Measurements from ENCODE around the gene MESP1.

The MESP1 gene

DNA sequence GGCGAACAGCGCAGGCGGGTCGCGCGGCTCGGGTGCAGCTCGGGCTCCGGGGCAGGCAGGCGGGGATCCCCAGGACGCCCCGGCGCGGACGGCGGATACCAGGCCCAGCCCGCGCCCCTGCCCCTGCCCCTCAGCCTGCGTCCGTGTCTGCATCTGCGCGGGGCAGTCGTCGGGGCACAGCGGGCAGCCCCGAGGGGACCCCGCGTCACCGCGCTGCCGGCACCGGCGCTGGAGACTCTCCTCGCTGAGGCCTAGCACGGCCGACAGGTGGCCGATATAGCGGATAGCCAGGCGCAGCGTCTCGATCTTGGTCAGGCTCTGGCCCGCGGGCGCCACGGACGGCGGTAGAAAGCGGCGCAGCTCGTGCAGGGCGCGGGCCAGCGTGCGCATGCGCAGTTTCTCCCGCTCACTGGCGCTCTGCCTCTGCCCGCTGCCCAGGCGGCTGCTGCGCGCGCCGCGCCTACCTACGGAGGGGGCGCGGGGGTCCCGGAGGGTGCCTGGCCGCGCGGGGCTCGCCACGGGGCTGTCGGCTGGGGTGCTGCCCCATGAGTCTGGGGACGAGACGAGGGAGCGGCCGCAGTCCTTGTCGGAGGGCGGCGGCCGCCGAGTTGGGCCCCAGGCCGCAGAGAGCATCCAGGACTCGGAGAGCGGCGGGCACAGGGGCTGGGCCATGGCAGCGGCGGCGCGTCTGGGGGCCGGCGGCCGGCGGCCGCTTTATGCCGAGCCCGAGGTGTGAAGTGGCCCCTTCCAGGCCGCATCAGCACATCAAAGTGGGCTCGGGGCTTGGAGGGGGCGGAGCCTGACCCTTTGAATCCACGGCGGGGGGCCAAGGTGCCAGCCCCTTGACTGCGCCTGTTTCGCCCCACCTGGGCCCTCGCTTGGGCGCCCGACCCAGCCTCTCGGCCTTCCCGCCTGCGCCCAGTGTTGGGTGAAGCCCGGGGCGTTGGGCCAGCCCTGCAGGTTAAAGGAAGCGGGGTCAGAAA, at the start of gene MESP1:
TSS of gene MESP1 (minus strand) at position 690 of the 983 bp plus-strand sequence. CDS start at position 672, 18 bp downstream.
- peaks cover 16% of the 10 kb centered on the region for H3K4me1 ChIP-seq (ENCODE audit: control insufficient read depth, insufficient read depth, low read length)
- H3K27me3 ChIP-seq (ENCODE audit: control insufficient read depth in 1 of 2, insufficient read depth in 2 of 2, low read length in 2 of 2) = peaks cover 2 to 4% of the 10 kb centered on the region in 2 donors
- H3K9me3 ChIP-seq (ENCODE audit: control insufficient read depth in 2 of 2, low read length in 2 of 2) = no peaks in the 10 kb centered on the region
- peak within 1 kb of the TSS; percentile 62 to 67 for H3K9ac ChIP-seq (ENCODE audit: low read length in 2 of 2)
- no peaks in the 10 kb centered on the region for H3K36me3 ChIP-seq (ENCODE audit: control insufficient read depth in 2 of 2, insufficient read depth in 2 of 2, low read length in 2 of 2)
- H3K4me3 ChIP-seq (ENCODE audit: low read length in 2 of 2) = peak within 1 kb of the TSS; percentile 67 to 73
- no peak within 1 kb of the TSS for H3K27ac ChIP-seq (ENCODE audit: low read length)

GRCh38 chr15:89799918-89800498, 49.0 kb upstream of the MESP1 start:
- Histone ChIP-seq H3K36me3 (ENCODE audit: control insufficient read depth in 2 of 2, insufficient read depth in 2 of 2, low read length in 2 of 2) (no peaks in the 10 kb centered on the region), H3K4me3 (ENCODE audit: low read length in 2 of 2) (no peak overlapping the region)

DNA sequence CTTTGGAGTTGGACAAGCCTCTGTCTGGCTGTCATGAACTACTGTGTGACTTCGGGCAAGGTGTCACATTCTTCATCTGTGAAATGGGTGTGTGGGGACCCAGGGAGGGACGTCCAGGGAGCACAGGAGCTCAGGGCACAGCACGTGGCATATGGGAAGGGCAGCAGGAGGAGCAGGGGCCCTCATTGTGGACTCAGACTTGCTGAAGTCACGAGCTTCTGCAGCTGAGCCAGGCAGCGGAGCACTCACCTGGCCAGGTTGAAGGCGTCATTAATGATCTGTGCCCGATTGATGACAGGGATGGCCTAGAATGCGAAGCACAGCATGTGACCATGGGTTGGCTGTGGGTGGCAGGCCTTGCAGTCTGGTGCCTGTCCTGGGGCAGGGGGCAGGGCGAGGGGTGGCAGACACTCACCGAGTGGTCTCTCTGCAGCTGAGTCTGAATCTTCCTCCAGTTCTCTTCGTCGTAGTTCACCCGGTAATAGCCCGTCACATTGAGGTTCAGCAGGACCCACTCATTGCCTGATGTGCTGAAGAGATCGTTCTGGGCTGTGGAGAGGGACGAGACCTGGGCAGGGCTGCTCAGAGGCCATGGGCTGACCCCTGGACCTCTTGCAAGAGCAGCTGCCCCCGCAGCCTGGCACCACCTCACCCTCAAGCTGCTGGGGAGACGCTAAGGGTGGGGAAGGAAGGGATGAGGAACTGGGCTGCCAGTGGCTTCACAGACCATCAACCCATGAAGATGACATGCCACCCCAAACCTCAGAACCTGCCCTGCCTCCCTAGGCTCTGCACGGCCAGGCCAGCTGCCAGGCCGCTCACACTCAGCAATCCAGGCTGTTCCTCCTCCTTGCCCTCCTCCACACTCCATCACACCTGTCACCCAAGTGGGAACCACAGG, 48.2 kb upstream of the MESP1 start:
- Histone ChIP-seq H3K4me1 (ENCODE audit: control insufficient read depth, insufficient read depth, low read length) (no peaks in the 10 kb centered on the region), H3K27me3 (ENCODE audit: control insufficient read depth in 1 of 2, insufficient read depth in 2 of 2, low read length in 2 of 2) (peaks cover 0 to 3% of the 10 kb centered on the region in 2 donors), H3K9me3 (ENCODE audit: control insufficient read depth in 2 of 2, low read length in 2 of 2) (peaks cover 0 to 6% of the 10 kb centered on the region in 2 donors), H3K36me3 (ENCODE audit: control insufficient read depth in 2 of 2, insufficient read depth in 2 of 2, low read length in 2 of 2) (no peaks in the 10 kb centered on the region), H3K9ac (ENCODE audit: low read length in 2 of 2) (no peak overlapping the region), H3K4me3 (ENCODE audit: low read length in 2 of 2) (no peak overlapping the region), H3K27ac (ENCODE audit: low read length) (no peak overlapping the region)

More at GRCh38 chr15:89799918-89800498, 49.0 kb upstream of the MESP1 start:
- H3K27me3 ChIP-seq (ENCODE audit: control insufficient read depth in 1 of 2, insufficient read depth in 2 of 2, low read length in 2 of 2) = peaks cover 0 to 3% of the 10 kb centered on the region in 2 donors
- H3K9ac ChIP-seq (ENCODE audit: low read length in 2 of 2) = no peak overlapping the region
- H3K27ac ChIP-seq (ENCODE audit: low read length) = no peak overlapping the region
- no peaks in the 10 kb centered on the region for H3K4me1 ChIP-seq (ENCODE audit: control insufficient read depth, insufficient read depth, low read length)
- peaks cover 0 to 6% of the 10 kb centered on the region in 2 donors for H3K9me3 ChIP-seq (ENCODE audit: control insufficient read depth in 2 of 2, low read length in 2 of 2)

GRCh38 chr15:89797678-89798201, 46.7 kb upstream of the MESP1 start:
- Histone ChIP-seq H3K36me3 (ENCODE audit: control insufficient read depth in 2 of 2, insufficient read depth in 2 of 2, low read length in 2 of 2) (no peaks in the 10 kb centered on the region), H3K9me3 (ENCODE audit: control insufficient read depth in 2 of 2, low read length in 2 of 2) (peaks cover 0 to 6% of the 10 kb centered on the region in 2 donors), H3K27ac (ENCODE audit: low read length) (no peak overlapping the region), H3K9ac (ENCODE audit: low read length in 2 of 2) (no peak overlapping the region), H3K4me1 (ENCODE audit: control insufficient read depth, insufficient read depth, low read length) (no peaks in the 10 kb centered on the region), H3K4me3 (ENCODE audit: low read length in 2 of 2) (no peak overlapping the region), H3K27me3 (ENCODE audit: control insufficient read depth in 1 of 2, insufficient read depth in 2 of 2, low read length in 2 of 2) (peaks cover 0 to 3% of the 10 kb centered on the region in 2 donors)

- no peak overlapping the region for H3K9ac ChIP-seq (ENCODE audit: low read length in 2 of 2)
- H3K27me3 ChIP-seq (ENCODE audit: control insufficient read depth in 1 of 2, insufficient read depth in 2 of 2, low read length in 2 of 2) = peaks cover 0 to 3% of the 10 kb centered on the region in 2 donors
- peaks cover 0 to 6% of the 10 kb centered on the region in 2 donors for H3K9me3 ChIP-seq (ENCODE audit: control insufficient read depth in 2 of 2, low read length in 2 of 2)
- H3K4me1 ChIP-seq (ENCODE audit: control insufficient read depth, insufficient read depth, low read length) = no peaks in the 10 kb centered on the region
- no peak overlapping the region for H3K27ac ChIP-seq (ENCODE audit: low read length)
- H3K4me3 ChIP-seq (ENCODE audit: low read length in 2 of 2) = no peak overlapping the region
- H3K36me3 ChIP-seq (ENCODE audit: control insufficient read depth in 2 of 2, insufficient read depth in 2 of 2, low read length in 2 of 2) = no peaks in the 10 kb centered on the region
Measured at GRCh38 chr15:89795996-89796395, 44.9 kb upstream of the MESP1 start.

DNA sequence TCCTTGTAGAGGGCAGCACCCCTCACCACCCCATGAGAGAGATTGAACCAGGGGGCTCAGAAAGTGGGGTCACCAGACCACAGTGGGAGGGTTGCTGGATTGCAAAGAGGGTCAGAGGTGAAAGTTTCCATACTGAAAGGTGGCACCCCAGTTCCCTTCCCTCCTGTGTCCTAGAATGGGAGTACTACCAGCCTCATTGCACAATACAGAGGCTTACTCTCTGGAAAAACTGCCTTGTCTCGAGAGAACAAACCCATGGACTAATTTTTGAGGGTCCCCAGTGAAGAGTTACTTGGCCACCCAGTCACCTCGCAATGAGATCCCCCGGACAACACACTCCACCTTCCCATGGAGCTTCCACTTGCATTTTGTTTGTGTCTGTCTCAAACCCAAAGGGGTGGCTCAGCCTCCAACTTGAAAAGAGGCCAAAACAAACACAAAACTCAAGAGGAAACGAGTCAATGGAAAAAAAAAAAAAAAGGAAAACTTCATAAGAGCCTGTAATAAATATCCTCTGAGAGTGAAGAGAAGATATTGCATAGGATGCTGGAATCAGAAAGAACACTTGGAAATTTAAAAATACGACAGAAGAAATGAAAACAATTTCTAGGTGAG, 43.7 kb upstream of the MESP1 start:
- no peak overlapping the region for H3K9ac ChIP-seq (ENCODE audit: low read length in 2 of 2)
- H3K4me1 ChIP-seq (ENCODE audit: control insufficient read depth, insufficient read depth, low read length) = no peaks in the 10 kb centered on the region
- H3K27me3 ChIP-seq (ENCODE audit: control insufficient read depth in 1 of 2, insufficient read depth in 2 of 2, low read length in 2 of 2) = peaks cover 0 to 2% of the 10 kb centered on the region in 2 donors
- no peaks in the 10 kb centered on the region for H3K36me3 ChIP-seq (ENCODE audit: control insufficient read depth in 2 of 2, insufficient read depth in 2 of 2, low read length in 2 of 2)
- no peak overlapping the region for H3K4me3 ChIP-seq (ENCODE audit: low read length in 2 of 2)
- H3K27ac ChIP-seq (ENCODE audit: low read length) = no peak overlapping the region
- H3K9me3 ChIP-seq (ENCODE audit: control insufficient read depth in 2 of 2, low read length in 2 of 2) = peaks cover 0 to 6% of the 10 kb centered on the region in 2 donors

DNA sequence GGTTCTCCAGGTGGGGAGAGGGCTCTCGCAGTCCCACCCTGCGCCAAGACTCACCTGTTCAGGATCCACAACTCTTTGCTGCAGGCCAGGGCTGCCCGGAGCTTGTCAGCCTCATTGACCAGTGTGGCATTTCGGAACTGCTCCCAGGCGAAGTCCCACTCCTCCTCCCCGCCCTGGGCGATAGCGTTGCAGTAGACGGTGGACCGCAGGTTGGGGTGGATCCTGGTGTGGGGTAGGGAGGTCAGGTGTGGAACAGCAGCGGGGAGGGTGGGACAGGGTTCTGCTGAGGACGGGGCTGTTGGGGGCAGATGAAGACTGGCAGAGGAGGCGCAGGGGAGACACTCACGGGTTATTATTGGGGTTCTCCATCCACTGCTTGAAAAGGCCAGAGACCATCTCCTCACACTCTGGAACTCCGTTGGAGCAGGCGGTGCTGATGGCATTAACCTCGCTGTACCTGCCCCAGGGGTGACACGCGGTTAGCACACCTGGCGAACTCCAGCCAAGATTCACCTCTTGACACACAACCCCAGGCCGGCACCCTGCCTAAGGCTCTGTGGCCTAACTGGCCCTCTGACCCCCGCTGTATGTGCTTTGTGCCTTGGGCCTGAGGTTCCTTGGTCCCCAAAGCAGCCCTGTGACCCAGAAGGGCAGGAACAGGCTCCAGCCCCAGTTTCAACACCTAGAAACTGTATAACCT, 41.2 kb upstream of the MESP1 start:
- Histone ChIP-seq H3K4me1 (ENCODE audit: control insufficient read depth, insufficient read depth, low read length) (no peaks in the 10 kb centered on the region), H3K9me3 (ENCODE audit: control insufficient read depth in 2 of 2, low read length in 2 of 2) (peaks cover 8 to 9% of the 10 kb centered on the region in 2 donors), H3K27ac (ENCODE audit: low read length) (no peak overlapping the region), H3K27me3 (ENCODE audit: control insufficient read depth in 1 of 2, insufficient read depth in 2 of 2, low read length in 2 of 2) (no peaks in the 10 kb centered on the region), H3K9ac (ENCODE audit: low read length in 2 of 2) (no peak overlapping the region), H3K36me3 (ENCODE audit: control insufficient read depth in 2 of 2, insufficient read depth in 2 of 2, low read length in 2 of 2) (no peaks in the 10 kb centered on the region), H3K4me3 (ENCODE audit: low read length in 2 of 2) (no peak overlapping the region)

- Histone ChIP-seq H3K4me3 (ENCODE audit: low read length in 2 of 2) (no peak overlapping the region), H3K9me3 (ENCODE audit: control insufficient read depth in 2 of 2, low read length in 2 of 2) (peaks cover 3 to 8% of the 10 kb centered on the region in 2 donors), H3K36me3 (ENCODE audit: control insufficient read depth in 2 of 2, insufficient read depth in 2 of 2, low read length in 2 of 2) (no peaks in the 10 kb centered on the region), H3K27me3 (ENCODE audit: control insufficient read depth in 1 of 2, insufficient read depth in 2 of 2, low read length in 2 of 2) (no peaks in the 10 kb centered on the region), H3K27ac (ENCODE audit: low read length) (no peak overlapping the region), H3K9ac (ENCODE audit: low read length in 2 of 2) (no peak overlapping the region), H3K4me1 (ENCODE audit: control insufficient read depth, insufficient read depth, low read length) (no peaks in the 10 kb centered on the region)
Measured at GRCh38 chr15:89790661-89791060, 39.6 kb upstream of the MESP1 start.

- Histone ChIP-seq H3K4me3 (ENCODE audit: low read length in 2 of 2) (no peak overlapping the region), H3K27me3 (ENCODE audit: control insufficient read depth in 1 of 2, insufficient read depth in 2 of 2, low read length in 2 of 2) (no peaks in the 10 kb centered on the region), H3K36me3 (ENCODE audit: control insufficient read depth in 2 of 2, insufficient read depth in 2 of 2, low read length in 2 of 2) (no peaks in the 10 kb centered on the region), H3K27ac (ENCODE audit: low read length) (no peak overlapping the region), H3K9ac (ENCODE audit: low read length in 2 of 2) (no peak overlapping the region), H3K9me3 (ENCODE audit: control insufficient read depth in 2 of 2, low read length in 2 of 2) (peaks cover 3 to 8% of the 10 kb centered on the region in 2 donors), H3K4me1 (ENCODE audit: control insufficient read depth, insufficient read depth, low read length) (no peaks in the 10 kb centered on the region)
Measured at GRCh38 chr15:89790206-89790605, 39.2 kb upstream of the MESP1 start.

Data from stomach smooth muscle (tissue), 2 donors.